ENCODE measurements around the gene PODN. TPM values are rescaled to one million over a fixed set of nuclear protein-coding genes. Genes with fewer than 3 reads are reported as not detected.

PODN gene
- total RNA-seq, 4 donors from 2014 or later = 209 to 1,182 (median 700) TPM

- WGBS, 2 donors = 60 to 61% methylated on average over 15 to 17 of the region's 17 CpGs
- peak overlapping the region in 1 of 4 donors; percentile 41 for H3K27ac ChIP-seq
- H3K36me3 ChIP-seq = peaks cover 0 to 78% (median 2%) of the 10 kb centered on the region in 3 donors
Measured at GRCh38 chr1:53083636-53084588, 21.9 kb downstream of the PODN start.

GRCh38 chr1:53084589-53084971 is 22.6 kb downstream of the PODN start:
- 85 to 87% methylated on average over 8 of the region's 8 CpGs for WGBS, 2 donors
- Histone ChIP-seq H3K4me3 (no peak overlapping the region), H3K27me3 (no peaks in the 10 kb centered on the region), H3K4me1 (peaks cover 0 to 49% (median 2%) of the 10 kb centered on the region in 4 donors), H3K27ac (peak overlapping the region in 1 of 4 donors; percentile 41), H3K9me3 (no peaks in the 10 kb centered on the region), H3K36me3 (peaks cover 0 to 72% (median 2%) of the 10 kb centered on the region in 3 donors)
- TF ChIP-seq, protein P1, sequence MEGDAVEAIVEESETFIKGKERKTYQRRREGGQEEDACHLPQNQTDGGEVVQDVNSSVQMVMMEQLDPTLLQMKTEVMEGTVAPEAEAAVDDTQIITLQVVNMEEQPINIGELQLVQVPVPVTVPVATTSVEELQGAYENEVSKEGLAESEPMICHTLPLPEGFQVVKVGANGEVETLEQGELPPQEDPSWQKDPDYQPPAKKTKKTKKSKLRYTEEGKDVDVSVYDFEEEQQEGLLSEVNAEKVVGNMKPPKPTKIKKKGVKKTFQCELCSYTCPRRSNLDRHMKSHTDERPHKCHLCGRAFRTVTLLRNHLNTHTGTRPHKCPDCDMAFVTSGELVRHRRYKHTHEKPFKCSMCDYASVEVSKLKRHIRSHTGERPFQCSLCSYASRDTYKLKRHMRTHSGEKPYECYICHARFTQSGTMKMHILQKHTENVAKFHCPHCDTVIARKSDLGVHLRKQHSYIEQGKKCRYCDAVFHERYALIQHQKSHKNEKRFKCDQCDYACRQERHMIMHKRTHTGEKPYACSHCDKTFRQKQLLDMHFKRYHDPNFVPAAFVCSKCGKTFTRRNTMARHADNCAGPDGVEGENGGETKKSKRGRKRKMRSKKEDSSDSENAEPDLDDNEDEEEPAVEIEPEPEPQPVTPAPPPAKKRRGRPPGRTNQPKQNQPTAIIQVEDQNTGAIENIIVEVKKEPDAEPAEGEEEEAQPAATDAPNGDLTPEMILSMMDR (IDR thresholded peaks at IDR 0.05) = no peak
- TF ChIP-seq EP300 (IDR thresholded peaks at IDR 0.05) (no peak), POLR2A (IDR thresholded peaks at IDR 0.05) (no peak)
- no peak for DNase-seq (ENCODE audit: low spot score in 2 of 2)

More at GRCh38 chr1:53083636-53084588, 21.9 kb downstream of the PODN start:
- Histone ChIP-seq H3K9me3 (no peaks in the 10 kb centered on the region), H3K4me3 (no peak overlapping the region), H3K4me1 (peaks cover 0 to 42% (median 0%) of the 10 kb centered on the region in 4 donors), H3K27me3 (no peaks in the 10 kb centered on the region)
- no peak for DNase-seq (ENCODE audit: low spot score in 2 of 2)
- TF ChIP-seq, protein P1 (IDR thresholded peaks at IDR 0.05) = no peak

GRCh38 chr1:53085405-53085804 is 23.4 kb downstream of the PODN start:
- no peaks in the 10 kb centered on the region for H3K9me3 ChIP-seq
- H3K27me3 ChIP-seq = no peaks in the 10 kb centered on the region
- peaks cover 0 to 66% (median 2%) of the 10 kb centered on the region in 3 donors for H3K36me3 ChIP-seq
- H3K4me1 ChIP-seq = peaks cover 0 to 57% (median 5%) of the 10 kb centered on the region in 4 donors
- no peak for DNase-seq (ENCODE audit: low spot score in 2 of 2)
- no peak overlapping the region for H3K4me3 ChIP-seq
- no peak overlapping the region for H3K27ac ChIP-seq
- TF ChIP-seq POLR2A (IDR thresholded peaks at IDR 0.05) (no peak), EP300 (IDR thresholded peaks at IDR 0.05) (no peak)
- TF ChIP-seq, protein P1 (IDR thresholded peaks at IDR 0.05) = no peak
- WGBS, 2 donors = 77 to 84% methylated on average over 8 of the region's 8 CpGs

DNA sequence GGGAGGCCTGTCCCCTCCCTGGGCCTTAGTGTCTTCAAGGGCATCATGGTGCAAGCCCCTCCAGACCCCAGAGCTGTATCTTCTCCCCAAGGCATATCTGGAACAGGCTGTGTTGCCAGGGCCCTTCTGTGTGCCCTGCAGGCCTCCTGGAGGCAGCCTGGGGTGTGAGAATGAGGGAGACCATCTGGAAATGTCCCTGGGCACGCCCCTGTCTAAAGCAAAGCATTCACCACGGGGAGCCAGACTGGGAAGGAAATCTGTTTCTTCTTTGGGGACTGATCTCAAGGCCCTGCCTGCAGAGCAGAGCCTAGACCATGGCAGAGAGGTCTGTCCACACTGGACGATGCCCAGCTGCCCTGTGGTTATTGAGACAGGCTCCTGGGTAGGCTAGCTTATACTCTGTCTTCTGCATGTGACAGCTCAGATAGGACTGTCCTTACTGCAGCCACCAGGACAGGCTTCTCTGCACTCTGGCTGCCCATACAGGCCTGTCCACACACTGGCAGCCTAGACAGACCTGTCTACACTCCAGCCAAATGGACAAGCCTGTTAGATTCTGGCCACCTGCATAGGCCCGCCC is 24.6 kb downstream of the PODN start:
- DNase-seq (ENCODE audit: low spot score in 2 of 2) = no peak
- H3K27ac ChIP-seq = no peak overlapping the region
- TF ChIP-seq POLR2A (IDR thresholded peaks at IDR 0.05) (no peak), EP300 (IDR thresholded peaks at IDR 0.05) (no peak)
- TF ChIP-seq, protein P1 (IDR thresholded peaks at IDR 0.05) = no peak
- peaks cover 0 to 54% (median 2%) of the 10 kb centered on the region in 3 donors for H3K36me3 ChIP-seq
- 72 to 90% methylated on average over 2 to 3 of the region's 4 CpGs for whole genome bisulfite sequencing, 2 donors
- no peak overlapping the region for H3K4me3 ChIP-seq
- H3K9me3 ChIP-seq = no peaks in the 10 kb centered on the region
- H3K27me3 ChIP-seq = no peaks in the 10 kb centered on the region
- H3K4me1 ChIP-seq = peaks cover 0 to 69% (median 5%) of the 10 kb centered on the region in 4 donors

All from tibial nerve (tissue), 4 donors.